H1 (cell line): ENCODE measurements around the gene RASA1. TPM values are rescaled to one million over a fixed set of nuclear protein-coding genes. Genes with fewer than 3 reads are reported as not detected.

Experiments
- CTCF ChIA-PET: fragments of 300-600 bp; sonication (Branson Sonifier 250); formaldehyde crosslinking; loops from one replicate; lab custom pipeline; 2021; ENCODE audit not compliant: partially characterized antibody; lab: Charles Lee
- POLR2A ChIA-PET: fragments of 300-600 bp; sonication (Branson Sonifier 250); formaldehyde crosslinking; loops from one replicate; lab custom pipeline; 2021; ENCODE audit warnings: inconsistent platforms; ENCODE audit not compliant: partially characterized antibody; lab: Charles Lee
- DNase-seq, 2 experiments: peaks; one replicate each; pipeline versions ENCODE4 v3.0.0 to v3.0.0-alpha.2; 2010 to 2022; ENCODE audit warnings: low spot score in 2 of 2, low read depth in 1 of 2, mixed read lengths in 1 of 2
- FAIRE-seq: peaks from 2 replicates; lab custom pipeline; 2011; peaks lifted over from hg19 to GRCh38; lab: Jason Lieb, UNC
- H2AFZ ChIP-seq: 2 replicates; pipeline ENCODE4 v1.8.1; 2012; ENCODE audit warnings: low read length, inconsistent platforms
- H2AK5ac ChIP-seq: 2 replicates; pipeline ENCODE4 v1.6.1; 2013; ENCODE audit warnings: low read depth, low read length
- H2BK120ac ChIP-seq: replicated peaks from 2 replicates; pipeline ENCODE3; 2013; ENCODE audit warnings: low read depth, low read length, inconsistent platforms
- H2BK12ac ChIP-seq: 2 replicates; pipeline ENCODE4 v1.6.1; 2013; ENCODE audit warnings: low read depth, low read length
- H2BK15ac ChIP-seq: 2 replicates; pipeline ENCODE4 v1.6.1; 2013; ENCODE audit warnings: low read length
- H2BK20ac ChIP-seq: 2 replicates; pipeline ENCODE4 v1.6.1; 2013; ENCODE audit warnings: low read length
- H2BK5ac ChIP-seq: 2 replicates; pipeline ENCODE4 v1.6.1; 2013; ENCODE audit warnings: low read depth, low read length
- H3K14ac ChIP-seq: 2 replicates; pipeline ENCODE4 v1.6.1; 2013; ENCODE audit warnings: inconsistent platforms; ENCODE audit not compliant: insufficient read length
- H3K18ac ChIP-seq: 2 replicates; pipeline ENCODE4 v1.6.1; 2013; ENCODE audit warnings: low read length; ENCODE audit errors: extremely low read depth
- H3K23ac ChIP-seq: 2 replicates; pipeline ENCODE4 v1.6.1; 2013; ENCODE audit warnings: inconsistent platforms; ENCODE audit not compliant: insufficient read length
- H3K23me2 ChIP-seq: 2 replicates; pipeline ENCODE4 v1.6.1; 2013; ENCODE audit warnings: low read depth, low read length
- H3K27ac ChIP-seq: 2 replicates; pipeline ENCODE4 v1.6.1; 2011; ENCODE audit warnings: low read depth, low read length, inconsistent platforms
- H3K27me3 ChIP-seq, 4 experiments: replicated peaks in 1 of 4; 1 replicate in 1 of 4; 2 replicates in 3 of 4; pipeline versions ENCODE4 v1.6.1 to v1.8.1; 2011 to 2013; ENCODE audit warnings: low read length in 3 of 4, mild to moderate bottlenecking in 3 of 4, inconsistent platforms in 2 of 4, mixed read lengths in 2 of 4, moderate library complexity in 1 of 4; ENCODE audit not compliant: control insufficient read depth in 3 of 4, insufficient read depth in 3 of 4; ENCODE audit errors: extremely low read depth in 1 of 4
- H3K36me3 ChIP-seq, 4 experiments: 2 replicates each; pipeline versions ENCODE4 v1.6.1 to v1.8.1; 2011 to 2013; ENCODE audit warnings: mild to moderate bottlenecking in 4 of 4, low read length in 3 of 4, moderate library complexity in 2 of 4, control low read depth in 1 of 4, inconsistent platforms in 1 of 4; ENCODE audit not compliant: insufficient read depth in 4 of 4, control insufficient read depth in 2 of 4
- H3K4ac ChIP-seq: replicated peaks from 2 replicates; pipeline ENCODE3; 2013; ENCODE audit warnings: low read length, low read depth, mixed read lengths, inconsistent platforms; ENCODE audit not compliant: insufficient read length
- H3K4me1 ChIP-seq, 4 experiments: replicated peaks in 1 of 4; 1 replicate in 1 of 4; 2 replicates in 3 of 4; pipeline versions ENCODE4 v1.6.1 to v1.8.1; 2011 to 2013; ENCODE audit warnings: low read length in 3 of 4, inconsistent platforms in 2 of 4, mixed read lengths in 1 of 4; ENCODE audit not compliant: insufficient read depth in 4 of 4, control insufficient read depth in 3 of 4
- H3K4me2 ChIP-seq, 2 experiments: 2 replicates each; pipeline versions ENCODE4 v1.6.1 to v1.8.1; 2011 to 2013; ENCODE audit warnings: low read depth in 2 of 2, low read length in 2 of 2, control low read depth in 1 of 2, inconsistent platforms in 1 of 2, mild to moderate bottlenecking in 1 of 2; ENCODE audit not compliant: insufficient read depth in 1 of 2
- H3K4me3 ChIP-seq, 4 experiments: fragments of 200-600, 300-600 bp in 1 of 4; sonication (generic), shearing (Covaris generic), sonication (Bioruptor Twin) in 1 of 4; 2 replicates each; pipeline versions ENCODE4 v1.5.1 to v1.8.1; 2011 to 2016; ENCODE audit warnings: low read length in 4 of 4, low read depth in 3 of 4, control low read depth in 2 of 4, inconsistent platforms in 2 of 4, mild to moderate bottlenecking in 2 of 4, mixed read lengths in 1 of 4, moderate library complexity in 1 of 4; ENCODE audit not compliant: insufficient read depth in 2 of 4; ENCODE audit errors: extremely low read depth in 1 of 4
- H3K56ac ChIP-seq: replicated peaks from 2 replicates; pipeline ENCODE3; 2013; ENCODE audit warnings: low read depth, mild to moderate bottlenecking, mixed read lengths, low read length, inconsistent platforms; ENCODE audit not compliant: insufficient read length
- H3K79me1 ChIP-seq: 2 replicates; pipeline ENCODE4 v1.6.1; 2013; ENCODE audit warnings: low read depth, low read length, control low read depth
- H3K79me2 ChIP-seq, 2 experiments: 2 replicates each; pipeline versions ENCODE4 v1.6.1 to v1.8.1; 2012 to 2013; ENCODE audit warnings: low read length in 2 of 2, mild to moderate bottlenecking in 2 of 2, inconsistent platforms in 1 of 2; ENCODE audit not compliant: insufficient read depth in 2 of 2, control insufficient read depth in 1 of 2
- H3K9ac ChIP-seq, 4 experiments: replicated peaks in 1 of 4; 1 replicate in 1 of 4; 2 replicates in 3 of 4; pipeline versions ENCODE4 v1.6.1 to v1.8.1; 2011 to 2013; ENCODE audit warnings: low read depth in 3 of 4, low read length in 3 of 4, control low read depth in 2 of 4, mild to moderate bottlenecking in 2 of 4, moderate library complexity in 2 of 4, inconsistent platforms in 1 of 4; ENCODE audit errors: extremely low read depth in 1 of 4
- H3K9me3 ChIP-seq, 2 experiments: 2 replicates each; pipeline versions ENCODE4 v1.6.1 to v1.8.1; 2012 to 2013; ENCODE audit warnings: mild to moderate bottlenecking in 2 of 2, moderate library complexity in 2 of 2, control low read depth in 1 of 2, inconsistent platforms in 1 of 2, low read depth in 1 of 2, low read length in 1 of 2, mixed read lengths in 1 of 2; ENCODE audit not compliant: insufficient read depth in 2 of 2
- H4K20me1 ChIP-seq, 2 experiments: replicated peaks in 1 of 2; 2 replicates each; pipeline versions ENCODE3 to v1.8.1; 2011 to 2013; ENCODE audit warnings: inconsistent platforms in 2 of 2, low read length in 2 of 2, mild to moderate bottlenecking in 1 of 2; ENCODE audit not compliant: insufficient read depth in 2 of 2, control insufficient read depth in 1 of 2
- H4K5ac ChIP-seq: 2 replicates; pipeline ENCODE4 v1.6.1; 2013; ENCODE audit warnings: low read length, low read depth, mixed read lengths, inconsistent platforms; ENCODE audit not compliant: insufficient read length
- H4K8ac ChIP-seq: 2 replicates; pipeline ENCODE4 v1.8.0; 2013; ENCODE audit warnings: mild to moderate bottlenecking, moderate library complexity, low read length, inconsistent platforms; ENCODE audit not compliant: insufficient read depth; ENCODE audit errors: extremely low read depth
- H4K91ac ChIP-seq: replicated peaks from 2 replicates; pipeline ENCODE3; 2013; ENCODE audit warnings: low read length, mixed read lengths, inconsistent platforms; ENCODE audit not compliant: insufficient read length
- GTF2F1 ChIP-seq: IDR thresholded peaks from 2 replicates; pipeline ENCODE4 v1.6.1; 2012; ENCODE audit warnings: low read depth, low read length, improper control_type of control experiment, borderline replicate concordance
- JUND ChIP-seq: IDR thresholded peaks from 2 replicates; pipeline ENCODE4 v1.6.1; 2011; ENCODE audit warnings: mild to moderate bottlenecking, improper control_type of control experiment, low read length
- POLR2A ChIP-seq, 2 experiments: IDR thresholded peaks; 1 replicate in 1 of 2; 2 replicates in 1 of 2; pipeline ENCODE4 v1.6.1; 2011; ENCODE audit warnings: low read depth in 2 of 2, low read length in 2 of 2, mild to moderate bottlenecking in 2 of 2; ENCODE audit errors: control extremely low read depth in 1 of 2
- RNF2 ChIP-seq: fragments of 200-900, 300-1000 bp; sonication (generic); IDR thresholded peaks from 2 replicates; pipeline ENCODE4 v1.7.1; 2016; ENCODE audit warnings: borderline replicate concordance, low read depth, mild to moderate bottlenecking, antibody characterized with exemption, low read length; ENCODE audit not compliant: poor library complexity, severe bottlenecking; ENCODE audit errors: missing control alignments
- WGBS, 2 experiments: shearing (Covaris generic) in 1 of 2; methylation state at CpG; one replicate each; pipeline versions ENCODE4 v1.1.6 to v1.1.7; 2013 to 2015; ENCODE audit warnings: low lambda C conversion rate in 2 of 2, mixed read lengths in 2 of 2, inconsistent platforms in 1 of 2, low coverage in 1 of 2, missing lambda C conversion rate in 1 of 2; ENCODE audit not compliant: insufficient replicate concordance in 2 of 2, insufficient coverage in 1 of 2, insufficient read length in 1 of 2; ENCODE audit errors: extremely low coverage in 1 of 2, missing lambda C conversion rate in 1 of 2; 5-methylcytosine and 5-hydroxymethylcytosine counted together
- polyA plus RNA-seq, 7 experiments: library from polyadenylated mRNA; depleted of rRNA in 3 of 7; stranded (reverse) in 5 of 7; unstranded in 2 of 7; fragments of >200 nt in 5 of 7; fragments of 200-250 nt in 2 of 7; gene quantifications; 1 replicate in 5 of 7; 2 replicates in 1 of 7; 4 replicates in 1 of 7; pipeline versions ENCODE4 v1.2.1 to v1.2.3, GENCODE V29; 2011 to 2013; ENCODE audit warnings: missing spikeins in 2 of 7, mixed read lengths in 2 of 7
- total RNA-seq: library from RNA; stranded (reverse); fragmentation: NEBNext Ultra II Directional; extraction: Animal tissue kit (Norgen Biotek cat#: 25700); gene quantifications from 2 replicates; pipeline ENCODE4 v1.2.1, GENCODE V29; 2021

RASA1 gene
- total and polyA plus RNA-seq, 2 of the 8 experiments (the other 6 are each of a cell fraction or from before 2014, with no cell fraction given) = 15.9 to 33.8 TPM

GRCh38 chr5:87277279-87277835 lies 9.7 kb downstream of the RASA1 start:
- no peak for FAIRE-seq
- Histone ChIP-seq H3K14ac (no peak overlapping the region), H3K9ac (no peak overlapping the region; a peak in 1 of 7 replicates), H2BK15ac (no peak overlapping the region), H3K4me1 (no peaks in the 10 kb centered on the region), H3K27me3 (no peaks in the 10 kb centered on the region), H3K4ac (no peak overlapping the region), H2BK20ac (no peak overlapping the region), H2BK12ac (no peak overlapping the region), H3K79me1 (peaks cover 2% of the 10 kb centered on the region; the same call in 1 of the 2 replicates), H3K4me2 (no peak overlapping the region), H3K23ac (no peak overlapping the region), H4K91ac (no peak overlapping the region), H3K4me3 (no peak overlapping the region), H2AFZ (no peak overlapping the region), H2BK5ac (no peak overlapping the region), H3K27ac (no peak overlapping the region), H3K79me2 (peaks cover 7 to 95% of the 10 kb centered on the region in 2 experiments), H4K8ac (no peak overlapping the region), H3K23me2 (no peaks in the 10 kb centered on the region), H3K56ac (no peak overlapping the region), H2AK5ac (no peak overlapping the region), H4K5ac (no peak overlapping the region), H3K18ac (no peak overlapping the region), H3K9me3 (no peaks in the 10 kb centered on the region), H2BK120ac (no peak overlapping the region), H3K36me3 (no peaks in the 10 kb centered on the region), H4K20me1 (peaks cover 0 to 2% of the 10 kb centered on the region in 2 experiments)
- DNase-seq = no peak
- TF ChIP-seq GTF2F1 (no peak), RNF2 (no peak), JUND (no peak), POLR2A (IDR thresholded peaks at IDR 0.05; ENCODE audit: control extremely low read depth in 1 of 2, low read depth in 2 of 2, low read length in 2 of 2) (no peak)
- ChIA-PET CTCF (no interaction called here), POLR2A (no interaction called here)
- 84% methylated on average over 2 of the region's 2 CpGs; no CpG with 5 or more reads in 1 of the 2 experiments for WGBS, 2 experiments
